Germinal center (tissue), 1 donor: ENCODE data around the gene FADS1.

Experiments used
- DNase-seq: peaks from one replicate; pipeline ENCODE4 v3.0.0; 2012; ENCODE audit warnings: mixed read lengths, low spot score

Gene FADS1

GRCh38 chr11:61846362-61847020 is 29.7 kb upstream of the FADS1 start:
- DNase-seq, result no peak

- DNase-seq, result no peak
These were observed 28.2 kb upstream of the FADS1 start for GRCh38 chr11:61844909-61845565.

- no peak for DNase-seq
These were observed 25.7 kb upstream of the FADS1 start for GRCh38 chr11:61842528-61842820.

GRCh38 chr11:61841636-61842527 is 25.1 kb upstream of the FADS1 start:
- DNase-seq, result no peak

- DNase-seq, result no peak
These were observed 23.6 kb upstream of the FADS1 start for GRCh38 chr11:61840371-61840770.

- DNase-seq, result no peak
These were observed 22.9 kb upstream of the FADS1 start for GRCh38 chr11:61839742-61840141.

- no peak for DNase-seq
These were observed 22.1 kb upstream of the FADS1 start for GRCh38 chr11:61838921-61839320.

- DNase-seq, result no peak
These were observed 21.7 kb upstream of the FADS1 start for GRCh38 chr11:61838501-61838900.

- no peak for DNase-seq
These were observed 20.7 kb upstream of the FADS1 start for GRCh38 chr11:61837411-61838005.

GRCh38 chr11:61836193-61836592 is 19.4 kb upstream of the FADS1 start:
- DNase-seq, result no peak

GRCh38 chr11:61834278-61835048 is 17.7 kb upstream of the FADS1 start:
- DNase-seq, result peak; percentile 59

- no peak for DNase-seq
These were observed 17.1 kb upstream of the FADS1 start for GRCh38 chr11:61833926-61834277.

- DNase-seq, result no peak
These were observed 16.7 kb upstream of the FADS1 start for GRCh38 chr11:61833471-61833870.

GRCh38 chr11:61832754-61833153 is 16.0 kb upstream of the FADS1 start:
- no peak for DNase-seq

GRCh38 chr11:61832207-61832606 is 15.4 kb upstream of the FADS1 start:
- no peak for DNase-seq

- no peak for DNase-seq
These were observed 13.7 kb upstream of the FADS1 start for GRCh38 chr11:61830237-61831105.

- no peak for DNase-seq
These were observed 13.0 kb upstream of the FADS1 start for GRCh38 chr11:61829806-61830205.

GRCh38 chr11:61828629-61829407 is 12.0 kb upstream of the FADS1 start:
- DNase-seq, result peak; percentile 44

GRCh38 chr11:61828379-61828628 is 11.5 kb upstream of the FADS1 start:
- DNase-seq, result no peak

- DNase-seq, result peak; percentile 65
These were observed 11.0 kb upstream of the FADS1 start, which contains the start of gene FADS2 for GRCh38 chr11:61827571-61828378. TSS of gene FADS2 (plus strand) at chr11:61828300. CDS start at chr11:61828391, 91 bp downstream.
